Effector CD8-positive, alpha-beta T cell (primary cell): ENCODE results near the gene LHB.
A peak's percentile ranks its signal among the peaks of the same experiment; 100 is the strongest.
"Not testable (repeated sequence)": the region's sequence is repeated elsewhere in the genome, so short reads cannot be mapped to it uniquely, and the experiment has no call there.

ENCODE experiments used
- DNase-seq: peaks from one replicate; lab custom pipeline; 2025; lab: John Stamatoyannopoulos, UW
- total RNA-seq, 4 experiments: gene quantifications; one replicate each; lab custom pipeline; 2026; lab: John Stamatoyannopoulos, UW

Gene LHB
- total RNA-seq, result 0.18 to 0.98 (median 0.37) reads per million in 4 experiments

DNA sequence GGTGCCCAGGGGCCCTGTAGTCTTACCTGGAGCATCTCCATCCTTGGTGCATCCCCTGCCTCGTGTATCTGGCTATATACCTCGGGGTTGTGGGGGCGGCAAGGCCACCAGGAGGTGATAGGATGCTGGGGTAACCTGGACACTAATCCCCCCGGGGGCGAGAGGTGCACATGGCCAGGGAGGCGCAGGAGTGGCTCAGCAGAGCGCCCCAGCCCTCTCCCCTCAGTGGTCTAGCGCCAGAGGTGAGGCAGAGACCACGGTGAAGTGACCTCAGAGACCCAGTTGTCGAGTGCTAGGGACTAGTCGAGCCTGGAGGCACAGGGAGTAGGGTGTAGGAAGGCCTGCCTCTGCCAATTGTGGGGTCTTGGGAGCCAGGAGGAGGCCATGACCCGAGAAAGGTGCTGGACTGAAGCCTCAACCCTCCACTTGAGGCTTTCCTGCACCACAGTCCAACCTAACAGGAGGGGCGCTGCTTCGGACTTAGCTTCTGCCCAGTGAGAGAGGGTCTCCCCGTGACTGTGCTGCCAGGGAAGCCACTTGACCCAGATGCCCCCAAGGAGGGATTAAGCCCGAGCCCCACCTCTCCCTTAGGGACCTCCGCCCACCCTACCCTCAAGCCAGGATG, at the start of gene LHB:
TSS of gene LHB (minus strand) at position 51 of the 625 bp plus-strand sequence. CDS start at position 41, 10 bp downstream.
- no peak for DNase-seq

GRCh38 chr19:49065905-49066512, 49.1 kb upstream of the LHB start:
- no peak for DNase-seq

GRCh38 chr19:49064768-49065611, 48.1 kb upstream of the LHB start, which contains the start of gene NTF4:
TSS of gene NTF4 (minus strand) at chr19:49064818. CDS start at chr19:49061997, 2,821 bp downstream.
- no peak for DNase-seq

DNA sequence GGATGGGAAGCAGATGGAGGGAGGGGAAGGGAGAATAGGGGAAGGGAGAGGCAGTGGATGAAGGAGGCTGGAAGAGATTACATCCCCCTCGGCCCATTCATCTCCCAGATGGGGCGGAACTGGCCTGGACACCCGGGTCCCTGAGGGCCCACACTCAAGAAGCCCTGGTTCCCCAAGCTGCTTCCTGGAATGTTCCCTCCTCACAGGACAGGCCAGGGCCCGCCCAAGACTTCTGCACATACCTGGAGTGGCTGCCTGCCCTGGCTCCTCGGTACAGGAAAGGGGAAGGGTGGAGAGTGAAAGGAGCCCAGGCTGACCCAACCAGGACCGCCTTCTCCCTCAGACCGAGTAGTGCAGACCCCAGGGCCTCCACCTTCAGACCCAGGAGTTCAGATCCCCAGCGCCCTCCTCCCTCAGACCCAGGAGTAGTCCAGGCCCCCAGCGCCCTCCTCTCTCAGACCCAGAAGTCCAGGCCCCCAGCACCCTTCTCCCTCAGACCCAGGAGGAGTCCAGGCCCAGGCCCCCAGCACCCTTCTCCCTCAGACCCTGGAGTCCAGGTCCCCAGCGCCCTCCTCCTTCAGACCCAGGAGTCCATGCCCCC, 47.2 kb upstream of the LHB start:
- DNase-seq, result no peak

GRCh38 chr19:49061445-49061844, 44.6 kb upstream of the LHB start:
- DNase-seq, result no peak

DNA sequence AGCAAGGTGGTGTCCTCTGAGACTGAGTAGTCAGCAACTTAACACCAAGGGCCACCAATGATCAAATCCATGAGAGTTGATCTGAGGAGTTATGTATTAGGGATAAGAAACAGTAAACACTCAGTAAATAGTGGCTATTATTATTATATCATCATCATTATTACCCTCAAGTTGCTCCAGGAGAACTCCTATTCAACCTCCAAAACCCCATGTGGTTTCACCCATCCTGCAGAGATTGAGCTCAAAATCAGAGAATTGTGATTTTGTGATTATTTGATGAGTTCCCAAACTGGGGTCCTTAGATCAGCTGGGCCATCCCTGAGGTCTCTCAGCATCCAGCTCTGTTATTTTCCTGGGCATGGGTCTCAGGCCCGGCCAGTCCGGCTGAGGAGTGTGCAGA, 44.1 kb upstream of the LHB start:
- DNase-seq, result no peak

DNA sequence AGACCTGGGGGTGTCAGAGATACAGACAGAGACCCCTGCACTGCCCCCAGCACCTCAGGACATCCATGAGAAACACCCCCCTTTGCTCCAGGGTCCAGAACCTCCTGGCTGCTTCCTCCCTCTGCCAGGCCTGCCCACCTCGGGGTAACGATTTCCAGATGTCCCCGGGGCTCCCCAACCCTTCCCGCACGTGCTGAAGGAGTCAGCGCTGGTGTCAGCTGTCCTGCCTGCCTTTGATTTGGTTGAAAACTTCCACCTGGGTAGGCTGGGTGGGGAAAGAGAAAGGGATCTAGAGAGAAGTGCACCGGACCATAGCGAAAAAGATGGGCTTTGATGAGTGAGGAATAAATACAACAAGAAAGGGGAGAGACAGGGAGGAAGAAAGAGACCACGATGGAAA, 42.2 kb upstream of the LHB start:
- DNase-seq, result no peak

GRCh38 chr19:49058562-49058961, 41.7 kb upstream of the LHB start:
- DNase-seq, result no peak

DNA sequence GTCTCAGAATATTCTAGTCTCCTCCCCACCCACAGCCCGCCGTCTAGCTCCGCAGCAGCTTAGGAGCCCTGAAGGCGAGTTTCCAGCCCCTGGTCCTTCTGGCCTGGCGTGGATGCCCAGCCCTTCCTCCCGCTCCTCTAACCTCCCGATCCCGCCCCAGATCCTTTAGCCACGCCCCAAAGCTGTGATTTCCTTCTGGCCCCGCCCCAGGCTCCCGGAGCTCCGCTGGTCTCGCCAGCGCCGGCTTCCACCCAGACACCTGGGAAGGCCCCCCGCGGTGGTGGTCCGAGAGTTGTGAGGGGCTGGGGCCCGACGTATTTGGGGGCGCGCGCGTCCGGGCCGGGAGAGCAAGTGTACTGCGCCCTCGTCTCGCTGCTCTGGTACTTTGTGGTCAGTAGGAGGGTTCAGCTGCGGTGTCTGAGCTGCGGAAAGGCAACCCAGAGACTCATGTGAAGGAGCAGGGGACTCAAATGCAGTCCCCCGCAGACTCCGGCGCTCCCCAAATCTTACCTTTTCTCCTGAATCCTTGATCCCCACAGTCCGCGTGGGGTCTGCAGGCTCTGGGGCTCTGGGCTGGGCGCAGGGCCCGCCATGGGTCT, 40.8 kb upstream of the LHB start, which contains the start of gene CGB7:
TSS of gene CGB7 (minus strand) at position 114 of the 599 bp plus-strand sequence. CDS start 2,374 bp downstream, outside the sequence.
- peak; percentile 27 for DNase-seq

DNA sequence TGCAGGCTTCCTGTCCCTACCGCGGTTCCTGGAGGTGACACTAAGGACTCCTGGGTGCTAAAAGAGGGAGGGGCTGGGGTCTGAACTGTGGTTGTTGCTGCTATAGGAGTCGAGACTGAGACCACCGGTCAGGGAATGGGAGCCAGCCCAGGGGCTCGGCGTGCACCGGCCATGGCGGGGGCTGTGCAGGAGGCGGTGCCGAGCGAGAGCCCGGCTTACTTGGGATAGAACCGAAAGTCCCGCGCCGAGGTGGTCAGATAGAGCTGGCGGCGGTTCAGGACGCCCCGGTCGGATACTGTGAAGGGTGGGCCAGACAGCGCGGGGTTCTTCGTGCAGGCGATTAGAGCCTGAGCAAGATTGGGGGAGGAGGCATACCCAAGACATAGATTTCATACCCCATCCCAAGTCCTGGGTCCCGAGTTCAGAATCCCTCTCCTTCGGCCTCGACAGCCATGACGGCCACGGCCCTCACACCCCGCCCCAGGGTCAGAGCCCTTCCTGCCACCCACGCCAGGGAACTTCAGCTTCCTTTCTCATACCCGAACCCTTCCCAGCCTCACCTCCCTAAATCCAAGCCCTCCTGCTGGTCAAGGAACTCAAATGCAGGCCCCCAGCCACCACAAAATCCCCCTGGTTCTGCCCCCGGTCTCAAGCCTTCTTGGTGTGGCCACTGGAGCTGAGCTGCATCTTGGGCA, 40.2 kb upstream of the LHB start:
- DNase-seq, result not testable (repeated sequence)

- peak; percentile 27 for DNase-seq
Observed at GRCh38 chr19:49056101-49056901, 39.4 kb upstream of the LHB start.

DNA sequence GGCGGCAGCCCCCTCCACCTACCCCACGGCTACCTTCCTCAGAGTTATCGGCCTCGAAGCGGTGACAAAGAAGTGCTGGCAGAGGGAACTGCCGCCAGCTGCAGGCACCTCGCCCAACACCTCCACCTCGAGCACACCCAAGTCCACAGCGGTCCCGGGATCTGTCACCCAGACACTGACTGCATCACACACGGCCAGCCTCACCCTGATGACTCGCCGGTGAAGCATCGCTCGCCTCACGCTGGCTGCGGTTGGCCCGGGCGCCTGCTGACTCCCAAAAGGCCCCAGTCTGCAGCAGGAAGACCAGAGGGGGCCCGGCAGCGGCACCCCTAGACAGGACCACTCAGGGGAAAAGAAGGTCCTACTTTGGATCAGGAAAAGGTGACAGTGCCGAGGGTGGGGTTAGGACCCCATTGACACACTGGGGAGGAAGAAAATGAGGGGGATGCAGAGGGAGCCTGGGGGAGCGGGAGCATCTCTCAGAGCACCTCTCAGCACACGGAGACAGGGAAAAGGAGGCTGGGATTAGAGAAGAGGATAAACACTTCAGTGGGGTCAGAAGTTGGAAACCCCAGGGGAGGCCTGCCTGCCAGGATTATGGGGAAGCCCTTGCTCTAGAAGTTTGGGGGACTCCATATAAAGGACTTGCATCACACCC, 33.6 kb upstream of the LHB start:
- DNase-seq, result not testable (repeated sequence)

DNA sequence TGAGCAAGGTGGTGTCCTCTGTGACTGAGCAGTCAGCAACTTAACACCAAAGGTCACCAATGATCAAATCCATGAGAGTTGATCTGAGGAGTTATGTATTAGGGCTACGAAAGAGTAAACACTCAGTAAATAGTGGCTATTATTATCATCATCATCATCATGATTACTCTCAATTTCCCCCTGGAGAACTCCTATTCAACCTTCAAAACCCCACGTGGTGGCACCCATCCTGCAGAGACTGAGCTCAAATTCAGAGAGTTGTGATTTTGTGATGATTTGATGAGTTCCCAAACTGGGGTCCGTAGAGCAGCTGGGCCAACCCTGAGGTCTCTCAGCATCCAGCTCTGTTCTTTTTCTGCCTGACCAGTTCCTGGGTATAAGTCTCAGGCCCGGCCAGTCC, 32.9 kb upstream of the LHB start:
- DNase-seq, result not testable (repeated sequence)

DNA sequence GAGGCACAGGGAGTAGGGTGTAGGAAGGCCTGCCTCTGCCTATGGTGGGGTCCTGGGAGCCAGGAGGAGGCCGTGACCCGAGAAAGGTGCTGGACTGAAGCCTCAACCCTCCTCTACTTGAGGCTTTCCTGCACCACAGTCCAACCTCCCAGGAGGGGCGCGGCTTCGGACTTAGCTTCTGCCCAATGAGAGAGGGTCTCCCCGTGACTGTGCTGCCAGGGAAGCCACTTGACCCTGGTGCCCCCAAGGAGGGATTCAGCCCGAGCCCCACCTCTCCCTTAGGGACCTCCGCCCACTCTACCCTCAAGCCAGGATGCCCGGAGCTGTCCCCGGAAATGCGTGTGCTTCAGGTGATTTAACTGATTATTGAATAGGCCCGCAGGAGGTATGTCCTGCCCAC, 32.1 kb upstream of the LHB start, which contains the start of gene CGB8:
TSS of gene CGB8 (minus strand) at position 101 of the 400 bp plus-strand sequence. CDS start 372 bp downstream, outside the sequence.
- DNase-seq, result not testable (repeated sequence)

DNA sequence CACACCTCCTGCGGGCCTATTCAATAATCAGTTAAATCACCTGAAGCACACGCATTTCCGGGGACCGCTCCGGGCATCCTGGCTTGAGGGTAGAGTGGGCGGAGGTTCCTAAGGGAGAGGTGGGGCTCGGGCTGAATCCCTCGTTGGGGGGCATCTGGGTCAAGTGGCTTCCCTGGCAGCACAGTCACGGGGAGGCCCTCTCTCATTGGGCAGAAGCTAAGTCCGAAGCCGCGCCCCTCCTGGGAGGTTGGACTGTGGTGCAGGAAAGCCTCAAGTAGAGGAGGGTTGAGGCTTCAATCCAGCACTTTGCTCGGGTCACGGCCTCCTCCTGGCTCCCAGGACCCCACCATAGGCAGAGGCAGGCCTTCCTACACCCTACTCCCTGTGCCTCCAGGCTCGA, 26.7 kb upstream of the LHB start, which contains the start of gene CGB5:
TSS of gene CGB5 (plus strand) at position 301 of the 400 bp plus-strand sequence. CDS start 362 bp downstream, outside the sequence.
- not testable (repeated sequence) for DNase-seq

DNA sequence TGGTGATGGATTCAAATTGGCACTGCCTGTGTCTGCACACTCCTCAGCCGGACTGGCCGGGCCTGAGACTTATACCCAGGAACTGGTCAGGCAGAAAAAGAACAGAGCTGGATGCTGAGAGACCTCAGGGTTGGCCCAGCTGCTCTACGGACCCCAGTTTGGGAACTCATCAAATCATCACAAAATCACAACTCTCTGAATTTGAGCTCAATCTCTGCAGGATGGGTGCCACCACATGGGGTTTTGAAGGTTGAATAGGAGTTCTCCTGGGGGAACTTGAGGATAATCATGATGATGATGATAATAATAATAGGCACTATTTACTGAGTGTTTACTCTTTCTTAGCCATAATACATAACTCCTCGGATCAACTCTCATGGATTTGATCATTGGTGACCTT, 25.8 kb upstream of the LHB start:
- DNase-seq, result not testable (repeated sequence)

DNA sequence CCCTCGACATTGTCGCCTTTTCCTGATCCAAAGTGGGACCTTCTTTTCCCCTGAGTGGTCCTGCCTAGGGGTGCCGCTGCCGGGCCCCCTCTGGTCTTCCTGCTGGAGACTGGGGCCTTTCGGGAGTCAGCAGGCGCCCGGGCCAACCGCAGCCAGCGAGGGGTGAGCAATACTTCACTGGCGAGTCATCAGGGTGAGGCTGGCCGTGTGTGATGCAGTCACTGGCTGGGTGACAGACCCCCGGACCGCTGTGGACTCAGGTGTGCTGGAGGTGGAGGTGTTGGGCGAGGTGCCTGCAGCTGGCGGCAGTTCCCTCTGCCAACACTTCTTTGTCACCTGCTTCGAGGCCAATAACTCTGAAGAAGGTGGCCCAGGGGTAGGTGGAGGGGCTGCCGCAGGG, 25.3 kb upstream of the LHB start:
- DNase-seq, result no peak

DNA sequence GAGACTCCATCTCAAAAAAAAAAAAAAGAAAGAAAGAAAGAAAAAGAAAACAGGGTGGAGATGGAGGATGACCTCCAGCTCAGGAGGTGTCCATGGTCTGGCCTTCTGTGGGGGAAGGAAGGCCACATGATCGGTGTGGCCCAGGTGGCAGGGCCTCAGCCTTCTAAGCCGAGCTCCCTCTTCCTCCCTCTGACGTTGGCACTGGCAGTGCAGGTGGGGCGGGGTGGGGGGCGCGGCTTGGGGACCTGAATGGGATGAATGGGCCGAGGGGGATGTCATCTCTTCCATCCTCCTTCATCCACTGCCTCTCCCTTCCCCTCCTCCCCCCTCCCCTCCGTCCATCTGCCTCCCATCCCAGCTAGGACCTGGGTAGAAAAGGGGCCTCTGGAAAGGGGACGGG, 22.8 kb upstream of the LHB start:
- not testable (repeated sequence) for DNase-seq

DNA sequence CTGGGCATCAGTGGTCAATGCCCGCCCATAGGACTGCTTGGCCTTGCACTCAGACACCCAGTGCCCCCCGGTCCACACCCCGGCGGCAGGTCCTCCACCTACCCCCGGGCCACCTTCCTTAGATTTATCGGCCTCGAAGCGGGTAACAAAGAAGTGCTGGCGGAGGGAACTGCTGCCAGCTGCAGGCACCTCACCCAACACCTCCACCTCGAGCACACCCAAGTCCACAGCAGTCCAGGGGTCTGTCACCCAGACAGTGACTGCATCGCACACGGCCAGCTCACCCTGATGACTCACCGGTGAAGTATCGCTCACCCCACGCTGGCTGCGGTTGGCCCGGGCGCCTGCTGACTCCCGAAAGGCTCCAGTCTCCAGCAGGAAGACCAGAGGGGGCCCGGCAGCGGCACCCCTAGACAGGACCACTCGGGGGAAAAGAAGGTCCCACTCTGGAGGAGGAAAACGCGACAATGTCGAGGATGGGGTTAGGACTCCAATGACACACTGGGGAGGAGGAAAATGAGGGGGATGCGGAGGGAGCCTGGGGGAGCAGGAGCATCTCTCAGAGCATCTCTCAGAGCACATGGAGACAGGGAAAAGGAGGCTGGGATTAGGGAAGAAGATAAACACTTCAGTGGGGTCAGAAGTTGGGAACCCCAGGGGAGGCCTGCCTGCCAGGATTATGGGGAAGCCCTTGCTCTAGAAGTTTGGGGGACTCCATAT, 21.8 kb upstream of the LHB start:
- DNase-seq, result not testable (repeated sequence)
